Measurements from ENCODE around the gene CACNA1D.

DNA sequence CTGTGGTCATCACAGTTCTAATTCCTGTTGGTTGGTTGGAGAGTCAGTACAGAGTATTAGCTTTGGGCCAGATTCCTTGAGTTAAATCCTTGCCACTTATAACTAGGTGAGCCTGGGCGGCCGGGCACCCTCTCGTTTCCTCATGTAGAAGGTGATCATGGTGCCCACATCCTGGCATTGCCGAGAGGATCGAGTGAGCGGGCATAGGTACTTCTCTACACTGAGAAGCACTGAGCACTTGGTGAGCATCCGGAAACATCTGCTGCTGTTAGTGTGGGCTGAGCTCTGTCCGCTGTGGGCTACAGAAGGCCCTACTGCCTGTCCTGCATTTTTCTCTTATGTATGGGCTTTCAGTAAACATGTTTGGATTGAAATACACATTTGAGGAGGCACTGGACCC is 96.2 kb downstream of the CACNA1D start:
- TF ChIP-seq POLR2A (IDR thresholded peaks at IDR 0.05; ENCODE audit: low read depth) (no peak), POLR2AphosphoS5 (IDR thresholded peaks at IDR 0.05) (no peak), EP300 (IDR thresholded peaks at IDR 0.05) (no peak)
- TF ChIP-seq, protein P1, sequence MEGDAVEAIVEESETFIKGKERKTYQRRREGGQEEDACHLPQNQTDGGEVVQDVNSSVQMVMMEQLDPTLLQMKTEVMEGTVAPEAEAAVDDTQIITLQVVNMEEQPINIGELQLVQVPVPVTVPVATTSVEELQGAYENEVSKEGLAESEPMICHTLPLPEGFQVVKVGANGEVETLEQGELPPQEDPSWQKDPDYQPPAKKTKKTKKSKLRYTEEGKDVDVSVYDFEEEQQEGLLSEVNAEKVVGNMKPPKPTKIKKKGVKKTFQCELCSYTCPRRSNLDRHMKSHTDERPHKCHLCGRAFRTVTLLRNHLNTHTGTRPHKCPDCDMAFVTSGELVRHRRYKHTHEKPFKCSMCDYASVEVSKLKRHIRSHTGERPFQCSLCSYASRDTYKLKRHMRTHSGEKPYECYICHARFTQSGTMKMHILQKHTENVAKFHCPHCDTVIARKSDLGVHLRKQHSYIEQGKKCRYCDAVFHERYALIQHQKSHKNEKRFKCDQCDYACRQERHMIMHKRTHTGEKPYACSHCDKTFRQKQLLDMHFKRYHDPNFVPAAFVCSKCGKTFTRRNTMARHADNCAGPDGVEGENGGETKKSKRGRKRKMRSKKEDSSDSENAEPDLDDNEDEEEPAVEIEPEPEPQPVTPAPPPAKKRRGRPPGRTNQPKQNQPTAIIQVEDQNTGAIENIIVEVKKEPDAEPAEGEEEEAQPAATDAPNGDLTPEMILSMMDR (IDR thresholded peaks at IDR 0.05), result no peak

Measured in esophagus muscularis mucosa (tissue), 4 donors.